Fibroblast of pulmonary artery (primary cell): Measurements from ENCODE around the gene APEH.

Experiments
- DNase-seq: peaks from one replicate; pipeline ENCODE4 v3.0.0-alpha.2; 2010; ENCODE audit warnings: low read depth
- H3K4me3 ChIP-seq: replicated peaks from 2 replicates; pipeline ENCODE4 v1.5.1; 2011; ENCODE audit warnings: low read depth, mild to moderate bottlenecking, control low read depth, low read length, moderate library complexity
- TF ChIP-seq, protein P1 (sequence below): IDR thresholded peaks from 2 replicates; pipeline ENCODE4 v1.5.1; 2011; ENCODE audit warnings: mild to moderate bottlenecking, control low read depth, low read length, inconsistent platforms; ENCODE audit errors: missing control alignments

Gene APEH

GRCh38 chr3:49661281-49661680, 12.9 kb upstream of the APEH start:
- H3K4me3 ChIP-seq: no peak overlapping the region
- no peak for DNase-seq
- TF ChIP-seq, protein P1, sequence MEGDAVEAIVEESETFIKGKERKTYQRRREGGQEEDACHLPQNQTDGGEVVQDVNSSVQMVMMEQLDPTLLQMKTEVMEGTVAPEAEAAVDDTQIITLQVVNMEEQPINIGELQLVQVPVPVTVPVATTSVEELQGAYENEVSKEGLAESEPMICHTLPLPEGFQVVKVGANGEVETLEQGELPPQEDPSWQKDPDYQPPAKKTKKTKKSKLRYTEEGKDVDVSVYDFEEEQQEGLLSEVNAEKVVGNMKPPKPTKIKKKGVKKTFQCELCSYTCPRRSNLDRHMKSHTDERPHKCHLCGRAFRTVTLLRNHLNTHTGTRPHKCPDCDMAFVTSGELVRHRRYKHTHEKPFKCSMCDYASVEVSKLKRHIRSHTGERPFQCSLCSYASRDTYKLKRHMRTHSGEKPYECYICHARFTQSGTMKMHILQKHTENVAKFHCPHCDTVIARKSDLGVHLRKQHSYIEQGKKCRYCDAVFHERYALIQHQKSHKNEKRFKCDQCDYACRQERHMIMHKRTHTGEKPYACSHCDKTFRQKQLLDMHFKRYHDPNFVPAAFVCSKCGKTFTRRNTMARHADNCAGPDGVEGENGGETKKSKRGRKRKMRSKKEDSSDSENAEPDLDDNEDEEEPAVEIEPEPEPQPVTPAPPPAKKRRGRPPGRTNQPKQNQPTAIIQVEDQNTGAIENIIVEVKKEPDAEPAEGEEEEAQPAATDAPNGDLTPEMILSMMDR: no peak

- TF ChIP-seq, protein P1: no peak
- H3K4me3 ChIP-seq: no peak overlapping the region
- no peak for DNase-seq
These were observed 12.1 kb upstream of the APEH start for GRCh38 chr3:49662021-49662420.

DNA sequence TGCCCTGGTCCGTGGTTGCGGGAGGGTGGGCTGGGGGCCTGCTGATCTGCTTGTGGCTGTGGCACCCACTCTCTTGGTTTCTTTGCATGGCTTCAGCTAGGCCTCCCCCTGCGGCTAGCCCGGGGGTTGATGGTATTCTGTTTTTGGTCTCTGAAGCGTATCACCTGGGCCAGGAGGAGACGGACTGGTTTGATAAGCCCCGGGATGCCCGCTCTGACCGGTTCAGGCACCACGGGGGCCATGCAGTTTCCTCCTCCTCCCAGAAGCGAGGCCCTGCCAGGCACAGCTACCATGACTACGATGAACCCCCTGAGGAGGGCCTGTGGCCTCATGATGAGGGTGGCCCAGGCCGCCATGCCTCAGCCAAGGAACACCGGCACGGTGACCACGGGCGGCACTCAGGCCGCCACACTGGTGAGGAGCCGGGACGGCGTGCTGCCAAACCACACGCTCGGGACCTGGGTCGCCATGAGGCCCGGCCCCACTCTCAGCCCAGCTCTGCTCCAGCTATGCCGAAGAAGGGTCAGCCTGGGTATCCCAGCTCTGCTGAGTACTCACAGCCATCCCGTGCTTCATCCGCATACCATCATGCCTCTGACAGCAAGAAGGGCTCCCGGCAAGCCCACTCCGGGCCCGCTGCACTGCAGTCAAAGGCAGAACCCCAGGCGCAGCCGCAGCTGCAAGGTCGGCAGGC, 11.3 kb upstream of the APEH start:
- H3K4me3 ChIP-seq: no peak overlapping the region
- TF ChIP-seq, protein P1: no peak
- no peak for DNase-seq

DNA sequence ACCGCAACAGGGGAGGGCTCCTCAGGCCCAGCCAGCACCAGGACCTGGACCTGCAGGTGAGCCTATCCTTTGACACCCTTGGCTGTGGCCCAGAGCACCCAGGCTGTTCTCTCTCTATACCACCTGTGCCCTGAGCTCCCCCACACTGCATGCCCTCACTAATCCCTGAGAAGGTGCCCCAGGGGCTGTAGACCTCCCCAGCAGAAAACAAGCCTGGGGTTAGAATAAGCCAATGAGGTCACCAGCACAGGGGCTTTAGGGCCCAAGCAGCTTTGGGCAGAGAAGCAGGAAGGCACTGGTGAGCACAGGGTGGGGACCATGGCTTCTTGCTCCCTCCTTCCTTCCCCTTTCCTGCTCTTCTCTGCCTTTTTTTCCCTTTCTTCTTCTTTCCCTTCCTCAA, 10.3 kb upstream of the APEH start:
- DNase-seq: no peak
- TF ChIP-seq, protein P1: no peak
- H3K4me3 ChIP-seq: no peak overlapping the region

- DNase-seq: no peak
- TF ChIP-seq, protein P1: no peak
- H3K4me3 ChIP-seq: no peak overlapping the region
These were observed 9.9 kb upstream of the APEH start for GRCh38 chr3:49664300-49664699.

DNA sequence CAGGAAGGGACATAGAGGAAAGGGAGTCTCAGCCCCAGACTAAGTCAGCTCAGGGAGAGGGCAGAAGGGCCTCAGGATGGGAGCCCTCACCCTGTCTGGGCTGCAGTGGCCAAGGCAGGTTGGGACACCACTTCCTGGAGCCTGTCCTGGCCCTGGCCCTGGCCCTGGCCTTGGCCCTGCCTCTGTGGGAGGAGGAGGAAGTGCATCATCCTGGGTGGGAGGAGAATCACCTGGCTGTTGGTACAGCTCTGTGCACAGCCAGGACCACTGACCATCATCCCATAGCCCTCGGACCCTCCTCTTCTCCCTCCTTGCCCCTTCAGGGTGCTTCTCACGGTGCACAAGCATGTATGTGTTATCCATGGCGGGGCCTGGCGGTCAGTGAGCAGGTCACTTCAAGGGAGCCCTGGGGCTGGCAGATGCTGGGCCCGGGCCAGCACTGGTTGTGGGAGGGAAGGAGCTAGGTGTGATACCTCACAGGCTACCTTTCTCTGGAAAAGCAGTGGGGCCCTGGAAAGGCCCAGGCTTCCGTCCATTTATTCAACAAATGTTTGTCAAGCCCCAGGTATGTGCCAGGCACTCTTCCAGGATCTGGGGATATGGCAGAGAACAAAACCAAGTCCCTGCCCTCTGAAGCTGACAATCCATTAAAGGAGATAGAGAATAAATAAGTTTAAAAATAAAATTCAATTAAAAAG, 8.2 kb upstream of the APEH start:
- H3K4me3 ChIP-seq: no peak overlapping the region
- TF ChIP-seq, protein P1: no peak
- no peak for DNase-seq
